CD14-positive monocyte (primary cell): ENCODE measurements around the gene WDR41. TPM values are rescaled to one million over a fixed set of nuclear protein-coding genes. Genes with fewer than 3 reads are reported as not detected.

Experiments
- DNase-seq, 3 donors: peaks; one replicate each; pipeline ENCODE4 v3.0.0-alpha.2; 2011 to 2022
- H2AFZ ChIP-seq: 2 replicates; pipeline ENCODE4 v1.6.0; 2012; ENCODE audit warnings: mild to moderate bottlenecking, low read depth, low read length, inconsistent platforms; ENCODE audit not compliant: insufficient read depth, poor library complexity, severe bottlenecking
- H3K27ac ChIP-seq, 2 donors: 1 replicate in 1 of 2; 2 replicates in 1 of 2; pipeline ENCODE4 v1.5.1; 2012 to 2013; ENCODE audit warnings: low read length in 2 of 2, control low read depth in 1 of 2, inconsistent platforms in 1 of 2, low read depth in 1 of 2, mild to moderate bottlenecking in 1 of 2
- H3K27me3 ChIP-seq, 2 donors: one replicate each; pipeline versions ENCODE4 v1.6.0 to v1.6.1; 2011 to 2013; ENCODE audit warnings: low read length in 2 of 2; ENCODE audit not compliant: control insufficient read depth in 2 of 2, insufficient read depth in 2 of 2
- H3K36me3 ChIP-seq, 2 donors: replicated peaks in 1 of 2; 1 replicate in 1 of 2; 2 replicates in 1 of 2; pipeline versions ENCODE4 v1.5.1 to v1.6.1; 2012 to 2013; ENCODE audit warnings: low read length in 2 of 2, control low read depth in 1 of 2, inconsistent platforms in 1 of 2, mild to moderate bottlenecking in 1 of 2; ENCODE audit not compliant: insufficient read depth in 2 of 2, control insufficient read depth in 1 of 2
- H3K4me1 ChIP-seq, 2 donors: 1 replicate in 1 of 2; 2 replicates in 1 of 2; pipeline versions ENCODE4 v1.5.1 to v1.6.1; 2012 to 2013; ENCODE audit warnings: low read length in 2 of 2, control low read depth in 1 of 2, inconsistent platforms in 1 of 2, mild to moderate bottlenecking in 1 of 2, moderate library complexity in 1 of 2; ENCODE audit not compliant: insufficient read depth in 2 of 2, control insufficient read depth in 1 of 2
- H3K4me2 ChIP-seq: replicated peaks from 2 replicates; pipeline ENCODE3; 2012; ENCODE audit warnings: low read length, moderate library complexity, mild to moderate bottlenecking; ENCODE audit not compliant: poor library complexity, severe bottlenecking; ENCODE audit errors: extremely low read depth
- H3K4me3 ChIP-seq, 3 experiments: fragments of 200-600 bp in 1 of 3; sonication (generic) in 1 of 3; replicated peaks in 1 of 3; 1 replicate in 2 of 3; 2 replicates in 1 of 3; pipeline ENCODE4 v1.5.1; 2011 to 2013; ENCODE audit warnings: low read length in 3 of 3, mild to moderate bottlenecking in 3 of 3, control low read depth in 2 of 3, low read depth in 2 of 3, inconsistent platforms in 1 of 3, moderate library complexity in 1 of 3
- H3K79me2 ChIP-seq: 2 replicates; pipeline ENCODE4 v1.6.0; 2012; ENCODE audit warnings: mild to moderate bottlenecking, control low read depth, inconsistent platforms, low read length, moderate library complexity; ENCODE audit not compliant: insufficient read depth
- H3K9ac ChIP-seq: 2 replicates; pipeline ENCODE4 v1.6.0; 2017; ENCODE audit warnings: low read length, mild to moderate bottlenecking; ENCODE audit not compliant: insufficient read depth, poor library complexity, severe bottlenecking
- H3K9me3 ChIP-seq, 2 donors: replicated peaks in 1 of 2; 1 replicate in 1 of 2; 2 replicates in 1 of 2; pipeline versions ENCODE4 v1.5.1 to v1.6.1; 2012 to 2013; ENCODE audit warnings: low read length in 2 of 2, control low read depth in 1 of 2; ENCODE audit not compliant: control insufficient read depth in 1 of 2, insufficient read depth in 1 of 2
- H4K20me1 ChIP-seq: 2 replicates; pipeline ENCODE4 v1.6.0; 2012; ENCODE audit warnings: mild to moderate bottlenecking, low read length, control low read depth, moderate library complexity; ENCODE audit not compliant: insufficient read depth
- H3K27ac Mint-ChIP-seq, 7 donors: one replicate each; pipeline ENCODE4 v1.8.0; 2020; ENCODE audit warnings: mild to moderate bottlenecking in 7 of 7, mixed read lengths in 7 of 7, moderate library complexity in 6 of 7, inconsistent platforms in 2 of 7
- H3K27me3 Mint-ChIP-seq, 3 donors: one replicate each; pipeline ENCODE4 v1.8.0; 2021 to 2022; ENCODE audit warnings: low read depth in 3 of 3, mild to moderate bottlenecking in 3 of 3, mixed read lengths in 3 of 3, moderate library complexity in 3 of 3, inconsistent platforms in 1 of 3
- H3K36me3 Mint-ChIP-seq, 2 donors: one replicate each; pipeline ENCODE4 v1.8.0; 2020; ENCODE audit warnings: mixed read lengths in 2 of 2, inconsistent platforms in 1 of 2, mild to moderate bottlenecking in 1 of 2
- H3K4me1 Mint-ChIP-seq: one replicate; pipeline ENCODE4 v1.8.0; 2020; ENCODE audit warnings: mild to moderate bottlenecking, mixed read lengths
- H3K4me3 Mint-ChIP-seq, 2 donors: one replicate each; pipeline ENCODE4 v1.8.0; 2020; ENCODE audit warnings: mild to moderate bottlenecking in 2 of 2, mixed read lengths in 2 of 2, moderate library complexity in 1 of 2
- H3K9me3 Mint-ChIP-seq, 7 donors: one replicate each; pipeline ENCODE4 v1.8.0; 2020 to 2022; ENCODE audit warnings: mixed read lengths in 7 of 7, mild to moderate bottlenecking in 6 of 7, moderate library complexity in 6 of 7, inconsistent platforms in 2 of 7
- WGBS: methylation state at CpG from one replicate; pipeline ENCODE4 v1.1.5; 2013; ENCODE audit warnings: missing lambda C conversion rate; ENCODE audit not compliant: insufficient coverage; 5-methylcytosine and 5-hydroxymethylcytosine counted together
- intact Hi-C, 2 donors: fragments of 100-400 bp; cut with micrococcal nuclease; formaldehyde crosslinking; loops; one replicate each; pipeline versions ENCODE4 v1.15.0 to v1.15.1; 2023
- polyA plus RNA-seq, 3 donors: library from polyadenylated mRNA; depleted of rRNA in 1 of 3; unstranded in 2 of 3; stranded (reverse) in 1 of 3; fragments of 300-500 nt in 2 of 3; fragments of >200 nt in 1 of 3; fragmentation: Illumina TruSeq in 2 of 3; gene quantifications; 1 replicate in 2 of 3; 2 replicates in 1 of 3; pipeline ENCODE4 v1.2.3, GENCODE V29; 2012 to 2021
- TF ChIP-seq, protein P1 (sequence below): fragments of 200-600 bp; IDR thresholded peaks from one replicate; pipeline ENCODE4 v1.8.0; 2022; ENCODE audit warnings: antibody characterized with exemption, mild to moderate bottlenecking

Gene WDR41
- polyA plus RNA-seq, 3 donors: 19.6 to 64.0 (median 47.5) TPM

DNA sequence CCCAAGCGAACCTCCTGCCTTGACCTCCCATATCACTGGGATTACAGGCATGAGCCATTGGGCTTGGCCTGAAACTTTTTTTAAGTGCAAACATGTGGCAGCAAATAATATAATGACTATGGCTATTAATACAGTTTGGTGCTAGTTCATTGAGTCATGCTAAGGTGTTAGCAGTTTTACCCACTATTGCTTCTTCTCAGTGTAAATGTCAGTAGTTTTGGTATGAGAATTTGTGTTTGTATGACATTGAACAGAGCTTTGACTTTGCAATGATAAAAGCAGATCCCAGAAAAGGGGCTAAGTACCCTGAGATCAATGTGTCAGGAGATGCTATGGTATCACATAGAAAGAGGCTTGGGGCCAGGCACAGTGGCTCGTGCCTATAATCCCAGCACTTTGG lies 67.2 kb downstream of the WDR41 start:
- Mint-ChIP-seq H3K4me3 (no peak overlapping the region), H3K27me3 (no peaks in the 10 kb centered on the region), H3K9me3 (peaks cover 0 to 3% (median 2%) of the 10 kb centered on the region in 7 donors), H3K4me1 (no peaks in the 10 kb centered on the region), H3K27ac (no peak overlapping the region), H3K36me3 (peaks cover 32 to 33% of the 10 kb centered on the region in 2 donors)
- TF ChIP-seq, protein P1, sequence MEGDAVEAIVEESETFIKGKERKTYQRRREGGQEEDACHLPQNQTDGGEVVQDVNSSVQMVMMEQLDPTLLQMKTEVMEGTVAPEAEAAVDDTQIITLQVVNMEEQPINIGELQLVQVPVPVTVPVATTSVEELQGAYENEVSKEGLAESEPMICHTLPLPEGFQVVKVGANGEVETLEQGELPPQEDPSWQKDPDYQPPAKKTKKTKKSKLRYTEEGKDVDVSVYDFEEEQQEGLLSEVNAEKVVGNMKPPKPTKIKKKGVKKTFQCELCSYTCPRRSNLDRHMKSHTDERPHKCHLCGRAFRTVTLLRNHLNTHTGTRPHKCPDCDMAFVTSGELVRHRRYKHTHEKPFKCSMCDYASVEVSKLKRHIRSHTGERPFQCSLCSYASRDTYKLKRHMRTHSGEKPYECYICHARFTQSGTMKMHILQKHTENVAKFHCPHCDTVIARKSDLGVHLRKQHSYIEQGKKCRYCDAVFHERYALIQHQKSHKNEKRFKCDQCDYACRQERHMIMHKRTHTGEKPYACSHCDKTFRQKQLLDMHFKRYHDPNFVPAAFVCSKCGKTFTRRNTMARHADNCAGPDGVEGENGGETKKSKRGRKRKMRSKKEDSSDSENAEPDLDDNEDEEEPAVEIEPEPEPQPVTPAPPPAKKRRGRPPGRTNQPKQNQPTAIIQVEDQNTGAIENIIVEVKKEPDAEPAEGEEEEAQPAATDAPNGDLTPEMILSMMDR: no peak
- no peaks in the 10 kb centered on the region for H3K4me1 ChIP-seq
- no peak overlapping the region for H3K27ac ChIP-seq
- H3K4me2 ChIP-seq: no peak overlapping the region
- H3K27me3 ChIP-seq: no peaks in the 10 kb centered on the region
- peaks cover 34 to 50% of the 10 kb centered on the region in 2 donors for H3K36me3 ChIP-seq
- H3K9ac ChIP-seq: no peak overlapping the region
- H3K4me3 ChIP-seq: no peak overlapping the region
- no CpG with 5 or more reads among the region's 2 CpGs for WGBS
- DNase-seq: no peak
- no peaks in the 10 kb centered on the region for H3K9me3 ChIP-seq
- no peaks in the 10 kb centered on the region for H3K79me2 ChIP-seq
- H4K20me1 ChIP-seq: no peaks in the 10 kb centered on the region
- intact Hi-C loops: no loop called here
- no peak overlapping the region for H2AFZ ChIP-seq

DNA sequence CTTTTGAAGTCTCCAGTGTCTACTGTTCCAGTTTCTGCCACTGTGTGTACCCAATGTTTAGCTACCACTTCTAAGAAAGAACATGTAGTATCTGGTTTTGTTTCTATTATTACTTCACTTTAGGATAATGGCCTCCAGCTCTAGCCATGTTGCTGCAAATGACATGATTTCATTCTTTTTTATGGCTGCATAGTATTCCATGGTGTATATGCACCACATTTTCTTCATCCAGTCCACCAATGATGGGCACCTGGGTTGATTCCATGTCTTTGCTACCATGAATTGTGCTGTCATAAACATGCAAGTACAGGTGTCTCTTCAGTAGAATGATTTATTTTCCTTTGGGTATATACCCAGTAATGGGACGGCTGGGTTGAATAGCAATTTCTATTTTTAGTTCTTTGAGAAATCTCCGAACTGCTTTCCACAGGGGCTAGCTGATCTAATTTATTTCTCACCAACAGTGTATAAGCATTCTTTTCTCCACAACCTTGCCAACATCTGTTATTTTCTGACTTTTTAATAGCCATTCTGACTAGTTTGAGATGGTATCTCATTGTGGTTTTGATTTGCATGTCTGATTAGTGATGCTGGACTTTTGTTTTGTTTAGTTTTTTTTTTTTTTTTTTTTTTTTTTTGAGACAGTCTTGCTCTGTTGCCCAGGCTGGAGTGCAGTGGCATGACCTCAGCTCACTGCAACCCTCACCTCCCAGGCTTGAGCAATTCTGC lies 68.9 kb downstream of the WDR41 start:
- TF ChIP-seq, protein P1: no peak
- DNase-seq: no peak
- Mint-ChIP-seq H3K27ac (no peak overlapping the region), H3K4me3 (no peak overlapping the region), H3K9me3 (peaks cover 0 to 3% (median 2%) of the 10 kb centered on the region in 7 donors), H3K27me3 (peaks cover 0 to 3% (median 1%) of the 10 kb centered on the region in 3 donors), H3K4me1 (no peaks in the 10 kb centered on the region), H3K36me3 (peaks cover 27 to 28% of the 10 kb centered on the region in 2 donors)
- H4K20me1 ChIP-seq: no peaks in the 10 kb centered on the region
- H3K4me3 ChIP-seq: no peak overlapping the region
- no CpG with 5 or more reads among the region's 2 CpGs for WGBS
- H3K9ac ChIP-seq: no peak overlapping the region
- no peak overlapping the region for H3K4me2 ChIP-seq
- H3K4me1 ChIP-seq: no peaks in the 10 kb centered on the region
- peaks cover 19 to 40% of the 10 kb centered on the region in 2 donors for H3K36me3 ChIP-seq
- intact Hi-C loops: no loop called here
- H3K9me3 ChIP-seq: no peaks in the 10 kb centered on the region
- no peaks in the 10 kb centered on the region for H3K27me3 ChIP-seq
- H2AFZ ChIP-seq: no peak overlapping the region
- H3K79me2 ChIP-seq: no peaks in the 10 kb centered on the region
- no peak overlapping the region for H3K27ac ChIP-seq
